Liver (tissue), 9 donors: ENCODE measurements around the gene THAP4. TPM values are rescaled to one million over a fixed set of nuclear protein-coding genes. Genes with fewer than 3 reads are reported as not detected.

ENCODE experiments used
- DNase-seq: peaks from one replicate; pipeline ENCODE4 v3.0.0-alpha.2; 2017; ENCODE audit warnings: low spot score
- H3K27ac ChIP-seq, 2 donors: one replicate each; pipeline ENCODE4 v1.7.0; 2013; ENCODE audit warnings: inconsistent platforms in 2 of 2, low read length in 2 of 2, control low read depth in 1 of 2, low read depth in 1 of 2, mild to moderate bottlenecking in 1 of 2
- H3K27me3 ChIP-seq, 4 donors: one replicate each; pipeline versions ENCODE4 v1.6.1 to v1.7.0; 2013; ENCODE audit warnings: low read length in 3 of 4, inconsistent platforms in 1 of 4, mild to moderate bottlenecking in 1 of 4, moderate library complexity in 1 of 4; ENCODE audit not compliant: control insufficient read depth in 4 of 4, insufficient read depth in 4 of 4
- H3K36me3 ChIP-seq, 4 donors: one replicate each; pipeline versions ENCODE4 v1.6.1 to v1.7.0; 2013; ENCODE audit warnings: low read length in 3 of 4, mild to moderate bottlenecking in 3 of 4, low read depth in 1 of 4, moderate library complexity in 1 of 4; ENCODE audit not compliant: control insufficient read depth in 4 of 4, insufficient read depth in 3 of 4
- H3K4me1 ChIP-seq, 4 donors: one replicate each; pipeline versions ENCODE4 v1.6.1 to v1.7.0; 2013; ENCODE audit warnings: low read length in 3 of 4, mild to moderate bottlenecking in 3 of 4, moderate library complexity in 1 of 4; ENCODE audit not compliant: control insufficient read depth in 4 of 4, insufficient read depth in 4 of 4
- H3K4me3 ChIP-seq, 3 donors: one replicate each; pipeline versions ENCODE4 v1.6.1 to v1.7.0; 2013; ENCODE audit warnings: low read length in 3 of 3, control low read depth in 1 of 3, low read depth in 1 of 3, mild to moderate bottlenecking in 1 of 3
- H3K9ac ChIP-seq, 2 donors: one replicate each; pipeline ENCODE4 v1.7.0; 2013; ENCODE audit warnings: low read length in 2 of 2, mild to moderate bottlenecking in 2 of 2, moderate library complexity in 2 of 2, control low read depth in 1 of 2, low read depth in 1 of 2
- H3K9me3 ChIP-seq, 4 donors: one replicate each; pipeline versions ENCODE4 v1.6.1 to v1.7.0; 2013; ENCODE audit warnings: low read length in 3 of 4; ENCODE audit not compliant: control insufficient read depth in 4 of 4
- EGR1 ChIP-seq, 2 donors: IDR thresholded peaks; 2 replicates each; pipeline ENCODE4 v1.6.1; 2016 to 2018; ENCODE audit warnings: antibody characterized with exemption in 2 of 2, low read depth in 2 of 2
- FOXA2 ChIP-seq: IDR thresholded peaks from 2 replicates; pipeline ENCODE4 v1.6.1; 2016; ENCODE audit warnings: antibody characterized with exemption
- GABPA ChIP-seq, 2 donors: IDR thresholded peaks in 1 of 2; conservative IDR thresholded peaks in 1 of 2; 2 replicates each; pipeline ENCODE4 v1.6.1; 2016; ENCODE audit warnings: antibody characterized with exemption in 2 of 2, mild to moderate bottlenecking in 1 of 2, moderate library complexity in 1 of 2
- HNF4A ChIP-seq, 2 donors: conservative IDR thresholded peaks; 2 replicates each; pipeline ENCODE4 v1.6.1; 2016; ENCODE audit warnings: antibody characterized with exemption in 2 of 2, mild to moderate bottlenecking in 2 of 2
- HNF4G ChIP-seq: IDR thresholded peaks from 2 replicates; pipeline ENCODE4 v1.6.1; 2016; ENCODE audit warnings: antibody characterized with exemption
- JUND ChIP-seq, 2 donors: IDR thresholded peaks; 2 replicates each; pipeline ENCODE4 v1.6.1; 2016; ENCODE audit warnings: antibody characterized with exemption in 2 of 2
- NR2F2 ChIP-seq: IDR thresholded peaks from 2 replicates; pipeline ENCODE4 v1.6.1; 2016; ENCODE audit warnings: antibody characterized with exemption
- RAD21 ChIP-seq, 2 donors: IDR thresholded peaks; 2 replicates each; pipeline ENCODE4 v1.6.1; 2016; ENCODE audit warnings: antibody characterized with exemption in 2 of 2, mild to moderate bottlenecking in 2 of 2
- RXRA ChIP-seq, 2 donors: IDR thresholded peaks; 2 replicates each; pipeline ENCODE4 v1.6.1; 2017 to 2018; ENCODE audit warnings: antibody characterized with exemption in 2 of 2, mild to moderate bottlenecking in 1 of 2
- SP1 ChIP-seq: IDR thresholded peaks from 2 replicates; pipeline ENCODE4 v1.6.1; 2018; ENCODE audit warnings: antibody characterized with exemption, mild to moderate bottlenecking
- TAF1 ChIP-seq: conservative IDR thresholded peaks from 2 replicates; pipeline ENCODE4 v1.6.1; 2016; ENCODE audit warnings: antibody characterized with exemption, mild to moderate bottlenecking
- YY1 ChIP-seq: IDR thresholded peaks from 2 replicates; pipeline ENCODE4 v1.6.1; 2016; ENCODE audit warnings: antibody characterized with exemption, mild to moderate bottlenecking
- WGBS: extraction: QIAGEN DNeasy Blood & Tissue Kit; methylation state at CpG from one replicate; pipeline ENCODE4 v1.1.7; 2013; 5-methylcytosine and 5-hydroxymethylcytosine counted together
- polyA plus RNA-seq, 2 donors: library from polyadenylated mRNA; stranded (reverse) in 1 of 2; unstranded in 1 of 2; fragments of 200-250 nt in 1 of 2; fragments of >200 nt in 1 of 2; fragmentation: Nextera tagmentation in 1 of 2; extraction: Ambion mirVana in 1 of 2; gene quantifications; one replicate each; pipeline versions ENCODE4 v1.2.1 to v1.2.3, GENCODE V29; 2013 to 2015
- total RNA-seq, 2 donors: library from RNA; depleted of rRNA; stranded (reverse); fragments of >200 nt; gene quantifications; one replicate each; pipeline ENCODE4 v1.2.3, GENCODE V29; 2014
- TF ChIP-seq, protein P1 (sequence below): fragments of 150-350 bp; IDR thresholded peaks from 2 replicates; pipeline ENCODE4 v1.5.1; 2017; ENCODE audit warnings: improper control_type of control experiment, low read depth, low read length; ENCODE audit not compliant: missing input control
- TF ChIP-seq, protein P2 (sequence below): IDR thresholded peaks from 2 replicates; pipeline ENCODE4 v1.6.1; 2016; ENCODE audit warnings: antibody characterized with exemption, mild to moderate bottlenecking
- TF ChIP-seq, protein P3 (sequence below): IDR thresholded peaks from 2 replicates; pipeline ENCODE4 v1.6.1; 2016; ENCODE audit warnings: antibody characterized with exemption
- TF ChIP-seq, protein P4 (sequence below): IDR thresholded peaks from 2 replicates; pipeline ENCODE4 v1.6.1; 2016; ENCODE audit warnings: antibody characterized with exemption
- TF ChIP-seq, protein P5 (sequence below): IDR thresholded peaks from 2 replicates; pipeline ENCODE4 v1.6.1; 2016; ENCODE audit warnings: antibody characterized with exemption
- donor health status: healthy.
- donor health status: healthy.
- donor health status: healthy.
- donor health status: healthy.
- donor health status: healthy.

Gene THAP4
- total and polyA plus RNA-seq, 4 donors = 16.8 to 33.1 (median 22.7) TPM

DNA sequence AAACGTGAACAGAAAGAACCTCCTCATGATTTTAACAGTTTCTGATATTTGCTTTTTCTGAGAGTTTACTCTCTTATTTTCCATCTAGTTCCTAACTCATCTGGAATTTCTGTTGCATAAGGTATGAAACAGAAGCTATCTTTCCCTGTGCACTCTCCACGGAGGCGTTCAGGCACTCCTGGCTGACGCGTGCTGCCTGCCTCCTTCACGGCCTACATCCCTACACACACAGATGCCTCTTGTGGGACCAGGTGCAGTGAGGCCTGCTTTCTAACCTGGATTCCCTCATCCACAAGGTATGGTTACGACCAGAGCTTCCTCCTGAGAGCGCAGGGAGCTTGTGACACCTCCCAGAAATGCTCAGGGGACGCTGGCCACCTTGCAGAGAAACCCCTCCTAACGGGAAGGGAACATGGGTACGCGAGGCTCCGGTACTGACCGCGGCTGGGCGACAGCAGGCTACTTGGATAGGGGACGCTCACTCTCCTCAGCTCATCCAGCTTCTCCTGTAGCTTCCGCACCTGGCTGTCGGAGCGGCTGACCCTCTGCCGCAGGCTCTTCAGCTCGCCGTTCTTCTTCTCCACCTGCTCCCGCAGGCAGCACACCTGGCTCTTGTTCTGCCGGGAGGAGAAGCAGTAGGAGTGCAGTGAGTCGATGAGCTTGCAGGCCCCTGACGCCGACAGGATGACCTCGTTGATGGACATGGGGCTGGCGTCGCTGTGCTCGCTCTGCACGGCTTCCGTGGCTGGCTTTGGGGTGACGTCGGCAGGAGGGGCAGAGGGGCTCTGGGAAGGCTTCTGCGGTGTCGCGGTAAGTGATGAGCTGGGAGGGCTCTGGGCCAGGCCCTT lies 4.3 kb downstream of the THAP4 start (continued):
- TF ChIP-seq, protein P1, sequence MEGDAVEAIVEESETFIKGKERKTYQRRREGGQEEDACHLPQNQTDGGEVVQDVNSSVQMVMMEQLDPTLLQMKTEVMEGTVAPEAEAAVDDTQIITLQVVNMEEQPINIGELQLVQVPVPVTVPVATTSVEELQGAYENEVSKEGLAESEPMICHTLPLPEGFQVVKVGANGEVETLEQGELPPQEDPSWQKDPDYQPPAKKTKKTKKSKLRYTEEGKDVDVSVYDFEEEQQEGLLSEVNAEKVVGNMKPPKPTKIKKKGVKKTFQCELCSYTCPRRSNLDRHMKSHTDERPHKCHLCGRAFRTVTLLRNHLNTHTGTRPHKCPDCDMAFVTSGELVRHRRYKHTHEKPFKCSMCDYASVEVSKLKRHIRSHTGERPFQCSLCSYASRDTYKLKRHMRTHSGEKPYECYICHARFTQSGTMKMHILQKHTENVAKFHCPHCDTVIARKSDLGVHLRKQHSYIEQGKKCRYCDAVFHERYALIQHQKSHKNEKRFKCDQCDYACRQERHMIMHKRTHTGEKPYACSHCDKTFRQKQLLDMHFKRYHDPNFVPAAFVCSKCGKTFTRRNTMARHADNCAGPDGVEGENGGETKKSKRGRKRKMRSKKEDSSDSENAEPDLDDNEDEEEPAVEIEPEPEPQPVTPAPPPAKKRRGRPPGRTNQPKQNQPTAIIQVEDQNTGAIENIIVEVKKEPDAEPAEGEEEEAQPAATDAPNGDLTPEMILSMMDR = no peak

DNA sequence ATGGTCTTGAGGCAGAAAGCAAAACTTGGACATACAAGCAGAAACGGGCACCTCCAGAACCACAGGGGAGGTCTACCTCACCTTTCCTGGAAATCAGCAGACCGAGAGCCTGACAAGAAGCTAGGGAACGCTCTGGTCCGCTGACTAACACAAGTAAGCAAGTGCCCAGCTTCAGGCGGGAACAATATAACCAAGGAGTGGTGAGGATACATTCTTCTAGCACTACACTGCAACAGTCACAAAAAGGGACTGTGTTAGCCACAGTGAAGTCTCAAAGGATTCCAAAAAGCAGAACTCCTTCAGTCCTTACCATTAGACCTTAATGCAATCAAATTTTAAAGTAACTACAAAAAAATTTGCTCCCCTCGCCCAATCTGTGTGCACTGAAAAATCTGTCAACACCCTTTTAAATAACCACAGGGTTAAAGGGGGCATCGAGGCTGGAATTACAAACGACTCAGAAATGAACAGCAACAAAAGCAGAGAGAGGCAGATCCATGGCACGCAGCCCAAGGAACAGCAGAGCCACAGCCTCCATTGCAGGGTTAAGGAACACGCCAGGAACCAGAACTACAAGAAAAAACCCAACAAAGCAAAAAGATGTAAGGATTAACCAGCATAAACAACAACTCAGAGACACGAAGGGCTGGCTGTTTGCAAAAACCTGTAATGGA lies 7.1 kb downstream of the THAP4 start:
- Histone ChIP-seq H3K9ac (no peak overlapping the region), H3K4me3 (no peak overlapping the region), H3K27ac (no peak overlapping the region), H3K36me3 (peaks cover 11 to 30% (median 16%) of the 10 kb centered on the region in 4 donors), H3K27me3 (no peaks in the 10 kb centered on the region), H3K9me3 (no peaks in the 10 kb centered on the region), H3K4me1 (peaks cover under 1 to 3% (median 1%) of the 10 kb centered on the region in 4 donors)
- no peak for DNase-seq
- 89% methylated on average over 11 of the region's 11 CpGs for WGBS
- TF ChIP-seq YY1 (no peak), NR2F2 (no peak), TAF1 (no peak)

DNA sequence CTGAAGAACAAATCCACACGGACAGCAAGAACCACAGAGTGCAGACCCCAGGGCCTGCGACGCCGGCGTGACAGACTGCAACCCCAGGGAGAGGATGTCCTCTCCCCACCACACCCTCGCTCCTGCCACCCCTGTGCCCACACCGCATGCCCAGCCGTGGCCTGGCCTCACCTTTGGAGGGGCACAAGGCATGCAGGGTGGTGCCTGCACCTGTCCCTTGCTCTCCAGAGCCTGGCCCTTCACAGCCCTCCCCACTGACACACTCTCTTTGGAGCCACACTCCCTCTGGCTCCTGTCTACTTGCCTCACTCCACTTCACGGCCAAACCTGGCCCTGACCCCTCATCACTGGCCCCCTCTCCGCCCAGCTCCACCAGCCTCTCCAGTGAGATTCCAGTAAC lies 9.3 kb downstream of the THAP4 start:
- no peak overlapping the region for H3K9ac ChIP-seq
- H3K36me3 ChIP-seq = peaks cover 3 to 18% (median 7%) of the 10 kb centered on the region in 4 donors
- no peaks in the 10 kb centered on the region for H3K27me3 ChIP-seq
- 96% methylated on average over 10 of the region's 10 CpGs for WGBS
- no peak for DNase-seq
- H3K27ac ChIP-seq = no peak overlapping the region
- TF ChIP-seq YY1 = no peak
- TF ChIP-seq, protein P2, sequence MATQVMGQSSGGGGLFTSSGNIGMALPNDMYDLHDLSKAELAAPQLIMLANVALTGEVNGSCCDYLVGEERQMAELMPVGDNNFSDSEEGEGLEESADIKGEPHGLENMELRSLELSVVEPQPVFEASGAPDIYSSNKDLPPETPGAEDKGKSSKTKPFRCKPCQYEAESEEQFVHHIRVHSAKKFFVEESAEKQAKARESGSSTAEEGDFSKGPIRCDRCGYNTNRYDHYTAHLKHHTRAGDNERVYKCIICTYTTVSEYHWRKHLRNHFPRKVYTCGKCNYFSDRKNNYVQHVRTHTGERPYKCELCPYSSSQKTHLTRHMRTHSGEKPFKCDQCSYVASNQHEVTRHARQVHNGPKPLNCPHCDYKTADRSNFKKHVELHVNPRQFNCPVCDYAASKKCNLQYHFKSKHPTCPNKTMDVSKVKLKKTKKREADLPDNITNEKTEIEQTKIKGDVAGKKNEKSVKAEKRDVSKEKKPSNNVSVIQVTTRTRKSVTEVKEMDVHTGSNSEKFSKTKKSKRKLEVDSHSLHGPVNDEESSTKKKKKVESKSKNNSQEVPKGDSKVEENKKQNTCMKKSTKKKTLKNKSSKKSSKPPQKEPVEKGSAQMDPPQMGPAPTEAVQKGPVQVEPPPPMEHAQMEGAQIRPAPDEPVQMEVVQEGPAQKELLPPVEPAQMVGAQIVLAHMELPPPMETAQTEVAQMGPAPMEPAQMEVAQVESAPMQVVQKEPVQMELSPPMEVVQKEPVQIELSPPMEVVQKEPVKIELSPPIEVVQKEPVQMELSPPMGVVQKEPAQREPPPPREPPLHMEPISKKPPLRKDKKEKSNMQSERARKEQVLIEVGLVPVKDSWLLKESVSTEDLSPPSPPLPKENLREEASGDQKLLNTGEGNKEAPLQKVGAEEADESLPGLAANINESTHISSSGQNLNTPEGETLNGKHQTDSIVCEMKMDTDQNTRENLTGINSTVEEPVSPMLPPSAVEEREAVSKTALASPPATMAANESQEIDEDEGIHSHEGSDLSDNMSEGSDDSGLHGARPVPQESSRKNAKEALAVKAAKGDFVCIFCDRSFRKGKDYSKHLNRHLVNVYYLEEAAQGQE = no peak
- no peak for TF ChIP-seq EGR1 (IDR thresholded peaks at IDR 0.05; ENCODE audit: low read depth in 2 of 2)
- TF ChIP-seq JUND (IDR thresholded peaks at IDR 0.05) = no peak
- TF ChIP-seq, protein P3, sequence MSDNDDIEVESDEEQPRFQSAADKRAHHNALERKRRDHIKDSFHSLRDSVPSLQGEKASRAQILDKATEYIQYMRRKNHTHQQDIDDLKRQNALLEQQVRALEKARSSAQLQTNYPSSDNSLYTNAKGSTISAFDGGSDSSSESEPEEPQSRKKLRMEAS = no peak
- TF ChIP-seq TAF1 = no peak
- TF ChIP-seq GABPA (IDR thresholded peaks at IDR 0.05 in 1 of 2, conservative IDR thresholded peaks at IDR 0.05 in 1 of 2) = no peak
- TF ChIP-seq, protein P1 = no peak
- no peak for TF ChIP-seq FOXA2
- no peak for TF ChIP-seq SP1
- TF ChIP-seq, protein P4, sequence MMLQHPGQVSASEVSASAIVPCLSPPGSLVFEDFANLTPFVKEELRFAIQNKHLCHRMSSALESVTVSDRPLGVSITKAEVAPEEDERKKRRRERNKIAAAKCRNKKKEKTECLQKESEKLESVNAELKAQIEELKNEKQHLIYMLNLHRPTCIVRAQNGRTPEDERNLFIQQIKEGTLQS = no peak
- TF ChIP-seq HNF4G = no peak
- no peak for TF ChIP-seq RXRA (IDR thresholded peaks at IDR 0.05)
- no peak for TF ChIP-seq HNF4A (conservative IDR thresholded peaks at IDR 0.05)
- TF ChIP-seq, protein P5, sequence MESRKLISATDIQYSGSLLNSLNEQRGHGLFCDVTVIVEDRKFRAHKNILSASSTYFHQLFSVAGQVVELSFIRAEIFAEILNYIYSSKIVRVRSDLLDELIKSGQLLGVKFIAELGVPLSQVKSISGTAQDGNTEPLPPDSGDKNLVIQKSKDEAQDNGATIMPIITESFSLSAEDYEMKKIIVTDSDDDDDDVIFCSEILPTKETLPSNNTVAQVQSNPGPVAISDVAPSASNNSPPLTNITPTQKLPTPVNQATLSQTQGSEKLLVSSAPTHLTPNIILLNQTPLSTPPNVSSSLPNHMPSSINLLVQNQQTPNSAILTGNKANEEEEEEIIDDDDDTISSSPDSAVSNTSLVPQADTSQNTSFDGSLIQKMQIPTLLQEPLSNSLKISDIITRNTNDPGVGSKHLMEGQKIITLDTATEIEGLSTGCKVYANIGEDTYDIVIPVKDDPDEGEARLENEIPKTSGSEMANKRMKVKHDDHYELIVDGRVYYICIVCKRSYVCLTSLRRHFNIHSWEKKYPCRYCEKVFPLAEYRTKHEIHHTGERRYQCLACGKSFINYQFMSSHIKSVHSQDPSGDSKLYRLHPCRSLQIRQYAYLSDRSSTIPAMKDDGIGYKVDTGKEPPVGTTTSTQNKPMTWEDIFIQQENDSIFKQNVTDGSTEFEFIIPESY = no peak
- TF ChIP-seq RAD21 (IDR thresholded peaks at IDR 0.05) = no peak
- H3K9me3 ChIP-seq = no peaks in the 10 kb centered on the region
- no peak overlapping the region for H3K4me3 ChIP-seq
- H3K4me1 ChIP-seq = no peaks in the 10 kb centered on the region
